Measurements from ENCODE around the gene LDLRAD4.

LDLRAD4 gene

GRCh38 chr18:13500227-13500865 is 281.8 kb downstream of the LDLRAD4 start:
- TF ChIP-seq CTCF (IDR thresholded peaks at IDR 0.05; ENCODE audit: low read depth, low read length): no peak
- H3K4me3 ChIP-seq (replicated peaks in 1 of 2; ENCODE audit: low read depth in 2 of 2, low read length in 2 of 2): no peak overlapping the region
- peak; percentile 44 to 48 for DNase-seq (ENCODE audit: low read depth in 2 of 2)

- TF ChIP-seq CTCF (IDR thresholded peaks at IDR 0.05; ENCODE audit: low read depth, low read length): no peak
- no peak overlapping the region for H3K4me3 ChIP-seq (replicated peaks in 1 of 2; ENCODE audit: low read depth in 2 of 2, low read length in 2 of 2)
- peak; percentile 43 to 59 for DNase-seq (ENCODE audit: low read depth in 2 of 2)
Observed at GRCh38 chr18:13500869-13501542, 282.4 kb downstream of the LDLRAD4 start.

GRCh38 chr18:13501543-13501887 is 283.0 kb downstream of the LDLRAD4 start:
- DNase-seq (ENCODE audit: low read depth in 2 of 2): no peak
- no peak overlapping the region for H3K4me3 ChIP-seq (replicated peaks in 1 of 2; ENCODE audit: low read depth in 2 of 2, low read length in 2 of 2)
- no peak for TF ChIP-seq CTCF (IDR thresholded peaks at IDR 0.05; ENCODE audit: low read depth, low read length)

- H3K4me3 ChIP-seq (replicated peaks in 1 of 2; ENCODE audit: low read depth in 2 of 2, low read length in 2 of 2): no peak overlapping the region
- DNase-seq (ENCODE audit: low read depth in 2 of 2): no peak
- TF ChIP-seq CTCF (IDR thresholded peaks at IDR 0.05; ENCODE audit: low read depth, low read length): no peak
Observed at GRCh38 chr18:13501891-13502290, 283.3 kb downstream of the LDLRAD4 start.

GRCh38 chr18:13502585-13502984 is 284.0 kb downstream of the LDLRAD4 start:
- no peak overlapping the region for H3K4me3 ChIP-seq (replicated peaks in 1 of 2; ENCODE audit: low read depth in 2 of 2, low read length in 2 of 2)
- TF ChIP-seq CTCF (IDR thresholded peaks at IDR 0.05; ENCODE audit: low read depth, low read length): no peak
- DNase-seq (ENCODE audit: low read depth in 2 of 2): no peak

GRCh38 chr18:13503836-13504235 is 285.3 kb downstream of the LDLRAD4 start:
- no peak overlapping the region for H3K4me3 ChIP-seq (replicated peaks in 1 of 2; ENCODE audit: low read depth in 2 of 2, low read length in 2 of 2)
- no peak for DNase-seq (ENCODE audit: low read depth in 2 of 2)
- TF ChIP-seq CTCF (IDR thresholded peaks at IDR 0.05; ENCODE audit: low read depth, low read length): no peak
